GM23338 (cell line): ENCODE results near the gene GPNMB. TPM values are rescaled to one million over a fixed set of nuclear protein-coding genes. Genes with fewer than 3 reads are reported as not detected.

ENCODE experiments used
- ATAC-seq: fragments of 200-7000 bp; cut with Tn5 transposase; 3 replicates; pipeline ENCODE4 v1.9.1; 2020
- DNase-seq: peaks from one replicate; pipeline ENCODE4 v3.0.0-alpha.2; 2015; ENCODE audit warnings: low spot score
- H2AFZ ChIP-seq: fragments of 200-600 bp; sonication (generic); 2 replicates; pipeline ENCODE4 v1.8.0; 2016; ENCODE audit warnings: antibody characterized with exemption, mild to moderate bottlenecking, moderate library complexity
- H3F3A ChIP-seq: fragments of 200-600 bp; sonication (generic); replicated peaks from 2 replicates; pipeline ENCODE4 v1.8.0; 2017; ENCODE audit warnings: antibody characterized with exemption, mixed run types, low read depth
- H3K27ac ChIP-seq: fragments of 200-600 bp; sonication (generic); 2 replicates; pipeline ENCODE4 v1.6.1; 2016; ENCODE audit warnings: low read depth
- H3K27me3 ChIP-seq: fragments of 200-600 bp; sonication (generic); 2 replicates; pipeline ENCODE4 v1.8.0; 2016; ENCODE audit warnings: mild to moderate bottlenecking, mixed run types, moderate library complexity; ENCODE audit not compliant: insufficient read depth
- H3K36me3 ChIP-seq: fragments of 200-600 bp; sonication (generic); 2 replicates; pipeline ENCODE4 v1.8.0; 2016; ENCODE audit warnings: mild to moderate bottlenecking; ENCODE audit not compliant: insufficient read depth
- H3K4me1 ChIP-seq: fragments of 200-600 bp; sonication (generic); 2 replicates; pipeline ENCODE4 v1.8.0; 2016; ENCODE audit warnings: mild to moderate bottlenecking, moderate library complexity; ENCODE audit not compliant: insufficient read depth
- H3K4me2 ChIP-seq: fragments of 200-600 bp; sonication (generic); 2 replicates; pipeline ENCODE4 v1.7.1; 2017; ENCODE audit warnings: mixed run types
- H3K4me3 ChIP-seq: fragments of 200-600 bp; sonication (generic); 2 replicates; pipeline ENCODE4 v1.6.1; 2016; ENCODE audit warnings: mixed run types
- H3K79me2 ChIP-seq: fragments of 200-600 bp; sonication (generic); replicated peaks from 2 replicates; pipeline ENCODE4 v1.8.0; 2017; ENCODE audit warnings: mild to moderate bottlenecking; ENCODE audit not compliant: insufficient read depth
- H3K9me2 ChIP-seq: fragments of 200-600 bp; sonication (generic); 2 replicates; pipeline ENCODE4 v1.8.0; 2017; ENCODE audit not compliant: insufficient read depth
- H4K20me1 ChIP-seq: fragments of 200-600 bp; sonication (generic); replicated peaks from 2 replicates; pipeline ENCODE4 v1.8.0; 2017; ENCODE audit warnings: mild to moderate bottlenecking; ENCODE audit not compliant: insufficient read depth
- H3K27ac Mint-ChIP-seq: 2 replicates; pipeline ENCODE4 v1.8.0; 2020; ENCODE audit warnings: inconsistent platforms, mild to moderate bottlenecking, moderate library complexity, mixed read lengths
- H3K27me3 Mint-ChIP-seq: 3 replicates; pipeline ENCODE4 v1.8.0; 2022; ENCODE audit warnings: low read depth, mild to moderate bottlenecking, moderate library complexity, mixed read lengths, inconsistent platforms; ENCODE audit not compliant: insufficient read depth, poor library complexity
- H3K36me3 Mint-ChIP-seq: 3 replicates; pipeline ENCODE4 v1.8.0; 2021; ENCODE audit warnings: low read depth, mild to moderate bottlenecking, inconsistent platforms, moderate library complexity, mixed read lengths
- H3K4me1 Mint-ChIP-seq: 3 replicates; pipeline ENCODE4 v1.8.0; 2020; ENCODE audit warnings: mild to moderate bottlenecking, inconsistent platforms, mixed read lengths
- H3K4me3 Mint-ChIP-seq: 3 replicates; pipeline ENCODE4 v1.8.0; 2021; ENCODE audit warnings: moderate library complexity, mild to moderate bottlenecking, inconsistent platforms, mixed read lengths
- H3K9me3 Mint-ChIP-seq: 3 replicates; pipeline ENCODE4 v1.8.0; 2020; ENCODE audit warnings: moderate library complexity, mild to moderate bottlenecking, inconsistent platforms, mixed read lengths
- CREB1 ChIP-seq: fragments of 250-450 bp; sonication (Bioruptor Pico); IDR thresholded peaks from 2 replicates; pipeline ENCODE4 v1.5.0; 2020; ENCODE audit warnings: low read depth, mild to moderate bottlenecking, moderate library complexity
- ETS1 ChIP-seq: IDR thresholded peaks from 2 replicates; pipeline ENCODE4 v1.6.1; 2016; ENCODE audit warnings: antibody characterized with exemption
- EZH2 ChIP-seq: fragments of 200-600 bp; sonication (generic); IDR thresholded peaks from one replicate; pipeline ENCODE4 v1.8.0; 2017; ENCODE audit warnings: antibody characterized with exemption, mild to moderate bottlenecking, low read depth; ENCODE audit not compliant: unreplicated experiment
- EZH2phosphoT487 ChIP-seq: fragments of 200-600 bp; sonication (generic); IDR thresholded peaks from one replicate; pipeline ENCODE4 v1.8.1; 2018; ENCODE audit warnings: antibody characterized with exemption; ENCODE audit not compliant: unreplicated experiment
- JUNB ChIP-seq: IDR thresholded peaks from one replicate; pipeline ENCODE4 v1.6.1; 2016; ENCODE audit warnings: antibody characterized with exemption; ENCODE audit not compliant: unreplicated experiment
- NANOG ChIP-seq: IDR thresholded peaks from 2 replicates; pipeline ENCODE4 v1.6.1; 2016; ENCODE audit warnings: antibody characterized with exemption, borderline replicate concordance
- POLR2AphosphoS5 ChIP-seq: IDR thresholded peaks from 2 replicates; pipeline ENCODE4 v1.6.1; 2016; ENCODE audit warnings: antibody characterized with exemption, low read depth
- STAT1 ChIP-seq: IDR thresholded peaks from one replicate; pipeline ENCODE4 v1.6.1; 2016; ENCODE audit warnings: antibody characterized with exemption; ENCODE audit not compliant: unreplicated experiment
- ZNF331 ChIP-seq: fragments of 250-450 bp; sonication (Bioruptor Pico); IDR thresholded peaks from 2 replicates; pipeline ENCODE4 v1.5.0; 2020; ENCODE audit warnings: low read depth, mild to moderate bottlenecking, moderate library complexity
- ZNF462 ChIP-seq: fragments of 250-450 bp; sonication (Bioruptor Pico); IDR thresholded peaks from 2 replicates; pipeline ENCODE4 v1.5.0; 2020; ENCODE audit warnings: mild to moderate bottlenecking, moderate library complexity
- polyA plus RNA-seq: library from polyadenylated mRNA; unstranded; fragments of >200 nt; fragmentation: Nextera tagmentation; extraction: Ambion mirVana; gene quantifications from 2 replicates; pipeline ENCODE4 v1.2.1, GENCODE V29; 2016
- total RNA-seq: library from RNA; depleted of rRNA; stranded (reverse); fragments of >200 nt; shearing (Covaris generic); gene quantifications from 2 replicates; pipeline ENCODE4 v1.2.3, GENCODE V29; 2014
- TF ChIP-seq, protein P1 (sequence below): IDR thresholded peaks from one replicate; pipeline ENCODE4 v1.6.1; 2018; ENCODE audit warnings: antibody characterized with exemption; ENCODE audit not compliant: unreplicated experiment
- TF ChIP-seq, protein P2 (sequence below), 2 experiments: fragments of 200-600 bp in 1 of 2; sonication (generic) in 1 of 2; conservative IDR thresholded peaks; 2 replicates each; pipeline versions ENCODE4 v1.5.1 to v1.6.1; 2016 to 2017; ENCODE audit warnings: antibody characterized with exemption in 2 of 2, low read depth in 2 of 2, mild to moderate bottlenecking in 2 of 2, moderate library complexity in 1 of 2

The GPNMB gene
- total and polyA plus RNA-seq, 2 experiments from 2014 or later = 0.76 to 1.2 TPM

DNA sequence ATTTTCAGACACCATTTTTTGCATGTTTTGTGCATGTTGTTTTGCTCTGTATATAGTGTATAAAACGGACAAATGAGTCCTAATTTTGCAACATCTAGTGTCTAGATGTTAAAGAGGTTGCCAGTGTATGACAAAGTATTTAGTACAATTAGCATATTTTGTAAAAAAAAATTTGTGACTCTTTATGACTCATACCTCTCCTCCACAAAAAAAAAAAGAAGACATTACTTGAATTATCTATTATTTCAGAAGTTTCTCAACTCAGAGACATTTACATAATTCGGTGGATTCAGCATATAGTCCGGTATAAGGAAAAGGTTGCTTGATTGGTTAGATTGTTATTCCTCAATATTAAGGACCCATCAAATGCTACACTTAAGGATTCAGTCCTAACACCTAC is 38.7 kb upstream of the GPNMB start (continued):
- no peak for TF ChIP-seq ETS1
- TF ChIP-seq POLR2AphosphoS5 = no peak
- no peak for TF ChIP-seq EZH2
- TF ChIP-seq NANOG = no peak
- TF ChIP-seq CREB1 = no peak
- TF ChIP-seq, protein P1, sequence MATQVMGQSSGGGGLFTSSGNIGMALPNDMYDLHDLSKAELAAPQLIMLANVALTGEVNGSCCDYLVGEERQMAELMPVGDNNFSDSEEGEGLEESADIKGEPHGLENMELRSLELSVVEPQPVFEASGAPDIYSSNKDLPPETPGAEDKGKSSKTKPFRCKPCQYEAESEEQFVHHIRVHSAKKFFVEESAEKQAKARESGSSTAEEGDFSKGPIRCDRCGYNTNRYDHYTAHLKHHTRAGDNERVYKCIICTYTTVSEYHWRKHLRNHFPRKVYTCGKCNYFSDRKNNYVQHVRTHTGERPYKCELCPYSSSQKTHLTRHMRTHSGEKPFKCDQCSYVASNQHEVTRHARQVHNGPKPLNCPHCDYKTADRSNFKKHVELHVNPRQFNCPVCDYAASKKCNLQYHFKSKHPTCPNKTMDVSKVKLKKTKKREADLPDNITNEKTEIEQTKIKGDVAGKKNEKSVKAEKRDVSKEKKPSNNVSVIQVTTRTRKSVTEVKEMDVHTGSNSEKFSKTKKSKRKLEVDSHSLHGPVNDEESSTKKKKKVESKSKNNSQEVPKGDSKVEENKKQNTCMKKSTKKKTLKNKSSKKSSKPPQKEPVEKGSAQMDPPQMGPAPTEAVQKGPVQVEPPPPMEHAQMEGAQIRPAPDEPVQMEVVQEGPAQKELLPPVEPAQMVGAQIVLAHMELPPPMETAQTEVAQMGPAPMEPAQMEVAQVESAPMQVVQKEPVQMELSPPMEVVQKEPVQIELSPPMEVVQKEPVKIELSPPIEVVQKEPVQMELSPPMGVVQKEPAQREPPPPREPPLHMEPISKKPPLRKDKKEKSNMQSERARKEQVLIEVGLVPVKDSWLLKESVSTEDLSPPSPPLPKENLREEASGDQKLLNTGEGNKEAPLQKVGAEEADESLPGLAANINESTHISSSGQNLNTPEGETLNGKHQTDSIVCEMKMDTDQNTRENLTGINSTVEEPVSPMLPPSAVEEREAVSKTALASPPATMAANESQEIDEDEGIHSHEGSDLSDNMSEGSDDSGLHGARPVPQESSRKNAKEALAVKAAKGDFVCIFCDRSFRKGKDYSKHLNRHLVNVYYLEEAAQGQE = no peak
- TF ChIP-seq, protein P2, sequence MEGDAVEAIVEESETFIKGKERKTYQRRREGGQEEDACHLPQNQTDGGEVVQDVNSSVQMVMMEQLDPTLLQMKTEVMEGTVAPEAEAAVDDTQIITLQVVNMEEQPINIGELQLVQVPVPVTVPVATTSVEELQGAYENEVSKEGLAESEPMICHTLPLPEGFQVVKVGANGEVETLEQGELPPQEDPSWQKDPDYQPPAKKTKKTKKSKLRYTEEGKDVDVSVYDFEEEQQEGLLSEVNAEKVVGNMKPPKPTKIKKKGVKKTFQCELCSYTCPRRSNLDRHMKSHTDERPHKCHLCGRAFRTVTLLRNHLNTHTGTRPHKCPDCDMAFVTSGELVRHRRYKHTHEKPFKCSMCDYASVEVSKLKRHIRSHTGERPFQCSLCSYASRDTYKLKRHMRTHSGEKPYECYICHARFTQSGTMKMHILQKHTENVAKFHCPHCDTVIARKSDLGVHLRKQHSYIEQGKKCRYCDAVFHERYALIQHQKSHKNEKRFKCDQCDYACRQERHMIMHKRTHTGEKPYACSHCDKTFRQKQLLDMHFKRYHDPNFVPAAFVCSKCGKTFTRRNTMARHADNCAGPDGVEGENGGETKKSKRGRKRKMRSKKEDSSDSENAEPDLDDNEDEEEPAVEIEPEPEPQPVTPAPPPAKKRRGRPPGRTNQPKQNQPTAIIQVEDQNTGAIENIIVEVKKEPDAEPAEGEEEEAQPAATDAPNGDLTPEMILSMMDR (conservative IDR thresholded peaks at IDR 0.05; ENCODE audit: low read depth in 2 of 2) = no peak
- no peak for TF ChIP-seq JUNB
- no peak for TF ChIP-seq EZH2phosphoT487
- TF ChIP-seq STAT1 = no peak

- no peak overlapping the region for H2AFZ ChIP-seq
- no peaks in the 10 kb centered on the region for H3K9me3 Mint-ChIP-seq
- H3K4me1 ChIP-seq = peaks cover 10% of the 10 kb centered on the region
- H3K9me2 ChIP-seq = no peaks in the 10 kb centered on the region
- no peak overlapping the region for H3K4me3 ChIP-seq
- peaks cover 5% of the 10 kb centered on the region; the same call in 1 of the 2 replicates for H3K27me3 ChIP-seq
- ATAC-seq (no peak), DNase-seq (no peak)
- peaks cover 26% of the 10 kb centered on the region for H3K4me1 Mint-ChIP-seq
- 0 out of 2 replicates have a peak, but pooled peaks cover under 1% of the 10 kb centered on the region for H3F3A ChIP-seq
- no peaks in the 10 kb centered on the region for H4K20me1 ChIP-seq
- peaks cover 3% of the 10 kb centered on the region; the same call in 2 of the 3 replicates for H3K36me3 Mint-ChIP-seq
- no peaks in the 10 kb centered on the region for H3K36me3 ChIP-seq
- H3K4me3 Mint-ChIP-seq = no peak overlapping the region
- H3K27ac ChIP-seq = no peak overlapping the region
- no peaks in the 10 kb centered on the region for H3K79me2 ChIP-seq
- peaks cover 9% of the 10 kb centered on the region for H3K27me3 Mint-ChIP-seq
- H3K4me2 ChIP-seq = no peak overlapping the region
- no peak overlapping the region for H3K27ac Mint-ChIP-seq
- no peak for TF ChIP-seq ZNF331 (CRISPR knock-in tag)
- TF ChIP-seq ZNF462 (CRISPR knock-in tag) = no peak
Observed at GRCh38 chr7:23208316-23208715, 38.3 kb upstream of the GPNMB start.
